ENCODE results near the gene POLR2H.

Gene POLR2H

GRCh38 chr3:184352149-184352785 is 9.2 kb upstream of the POLR2H start:
- no peak for DNase-seq (ENCODE audit: low read depth in 1 of 2, low spot score in 1 of 2)

DNA sequence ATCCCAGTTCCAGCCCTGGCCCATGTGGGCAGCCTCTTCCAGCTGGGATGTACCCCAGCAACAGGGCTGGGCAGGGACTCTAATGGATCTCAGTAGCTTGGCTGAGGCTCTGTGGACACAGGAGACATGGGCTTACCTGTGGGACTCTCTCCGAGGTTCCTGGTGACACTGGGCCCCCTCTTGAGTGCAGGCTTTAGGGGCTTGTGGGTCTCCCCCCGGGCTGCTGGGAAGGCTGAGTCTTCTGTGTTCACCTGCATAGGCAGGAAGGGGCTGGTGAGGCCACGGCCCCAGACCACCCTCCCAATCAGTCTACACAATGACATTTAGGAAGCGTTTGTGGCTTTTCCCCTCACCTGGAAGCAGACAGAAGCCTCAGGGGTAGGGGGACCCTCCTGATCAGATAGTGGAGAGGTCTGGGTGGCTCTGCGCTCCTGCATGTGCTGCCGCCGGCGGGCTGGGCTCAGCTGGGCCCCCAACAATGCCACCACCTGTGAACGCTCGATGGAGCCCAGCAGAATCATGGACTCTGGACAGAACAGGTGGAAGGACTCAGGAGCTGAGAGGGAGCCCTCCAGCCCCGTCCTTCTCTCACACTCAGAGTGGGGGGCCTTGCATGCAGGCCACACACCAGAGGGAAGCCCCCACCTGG is 8.5 kb upstream of the POLR2H start:
- DNase-seq (ENCODE audit: low read depth in 1 of 2, low spot score in 1 of 2), result no peak

DNA sequence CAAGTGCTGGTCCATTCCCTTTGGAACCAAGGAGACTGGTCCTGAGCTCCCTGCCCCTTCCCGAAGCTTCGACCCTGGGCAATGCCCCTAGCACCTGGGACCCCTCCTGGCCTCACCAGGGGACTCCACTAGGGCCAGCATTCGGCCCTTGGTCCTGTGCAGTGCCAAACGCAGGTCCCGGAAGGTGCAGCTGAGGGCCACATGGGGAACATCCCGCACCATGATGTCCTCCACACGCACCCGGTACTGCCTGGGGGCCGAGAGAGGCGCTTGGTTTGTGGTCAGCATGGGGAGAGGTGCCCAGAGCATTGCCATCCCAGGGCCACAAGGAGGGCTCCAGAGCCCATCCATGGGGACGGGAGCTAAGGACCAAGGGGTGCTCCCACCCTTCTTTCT is 8.0 kb upstream of the POLR2H start:
- no peak for DNase-seq (ENCODE audit: low read depth in 1 of 2, low spot score in 1 of 2)

DNA sequence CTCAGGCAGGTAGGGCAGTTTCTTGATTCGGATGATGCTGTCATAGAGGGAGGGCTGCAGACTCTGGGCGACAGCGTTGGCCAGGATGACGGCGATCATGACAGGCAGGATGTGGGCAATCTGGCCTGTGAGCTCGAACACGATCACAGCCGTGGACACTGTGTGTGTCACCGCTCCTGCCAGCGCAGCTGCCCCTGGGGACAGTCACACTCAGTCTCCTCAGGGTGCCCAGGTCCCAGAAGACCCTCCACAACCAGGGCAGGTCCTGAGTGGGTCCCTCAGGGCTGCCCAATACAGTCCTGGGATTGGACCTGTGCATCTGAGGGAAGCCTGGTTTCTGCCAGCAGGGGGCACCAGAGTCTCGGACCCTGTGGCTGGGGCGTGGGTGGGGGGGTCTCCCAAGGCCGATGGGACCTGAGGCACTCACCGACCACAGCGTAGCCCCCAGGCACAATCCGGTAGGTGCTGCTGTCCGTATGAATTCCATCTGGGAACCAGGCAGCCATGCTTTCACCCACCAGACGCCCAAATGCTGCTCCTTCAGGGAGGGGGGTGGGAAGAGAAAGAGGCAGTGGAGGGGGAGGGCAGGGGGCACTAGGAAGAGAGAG is 7.3 kb upstream of the POLR2H start:
- peak; percentile 32 to 55 for DNase-seq (ENCODE audit: low read depth in 1 of 2, low spot score in 1 of 2)

DNA sequence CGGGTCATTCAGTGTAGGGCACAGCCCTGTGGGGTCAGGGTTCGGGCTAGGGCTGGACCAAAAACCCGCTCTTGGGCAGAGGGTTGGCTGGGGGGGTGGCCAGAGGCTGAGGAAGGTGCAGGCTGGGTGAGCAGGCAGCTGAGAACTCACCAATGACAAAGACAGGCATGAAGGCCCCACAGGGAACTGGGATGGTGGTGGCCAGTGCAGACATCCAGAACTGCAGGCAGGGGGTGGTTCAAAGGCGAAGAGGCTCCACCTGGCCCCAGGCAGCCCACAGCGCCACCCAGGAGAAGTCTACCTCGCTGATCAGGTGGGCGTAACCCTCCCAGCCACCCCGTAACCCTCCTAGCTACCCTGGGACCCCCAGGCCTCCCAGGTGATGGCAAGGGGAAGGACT is 6.8 kb upstream of the POLR2H start:
- DNase-seq (ENCODE audit: low read depth in 1 of 2, low spot score in 1 of 2), result no peak

DNA sequence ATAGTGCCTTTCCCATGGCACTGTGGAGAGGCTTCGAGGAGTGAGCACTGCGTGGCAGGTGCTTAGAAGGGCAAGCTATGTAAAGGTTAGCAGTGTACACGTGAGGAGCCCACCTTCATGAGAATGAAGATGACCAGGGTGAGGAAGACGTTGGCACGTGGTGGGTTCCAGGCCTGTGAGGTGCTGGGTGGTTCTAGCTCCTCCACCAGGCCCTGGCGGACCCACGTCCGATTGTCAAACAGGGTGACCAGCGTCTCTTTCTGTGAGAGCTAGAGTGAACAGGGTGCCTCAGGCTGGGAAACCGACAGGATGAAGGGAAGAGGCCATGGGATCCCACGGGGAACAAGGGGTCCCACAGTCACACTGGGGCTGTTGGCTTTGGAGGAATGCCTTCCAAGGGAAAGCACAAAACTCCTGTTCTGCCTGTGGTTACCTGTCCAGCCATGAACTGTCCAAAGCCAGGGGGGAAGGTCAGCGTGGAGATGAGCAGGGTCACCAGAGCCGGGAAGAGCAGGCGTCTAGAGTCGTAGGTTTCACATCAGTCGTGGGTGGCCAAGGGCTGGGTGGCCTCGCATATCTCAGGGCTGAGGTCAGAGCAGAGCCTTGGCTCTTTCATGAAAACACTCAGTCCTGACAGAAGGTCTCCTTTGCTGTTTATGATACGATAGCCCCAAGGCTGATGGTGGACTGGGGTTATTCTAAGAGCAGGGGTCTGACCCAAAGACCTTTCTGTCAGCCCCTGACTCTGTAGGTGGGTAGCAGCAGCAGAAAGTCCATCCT is 6.1 kb upstream of the POLR2H start:
- no peak for DNase-seq (ENCODE audit: low read depth in 1 of 2, low spot score in 1 of 2)

DNA sequence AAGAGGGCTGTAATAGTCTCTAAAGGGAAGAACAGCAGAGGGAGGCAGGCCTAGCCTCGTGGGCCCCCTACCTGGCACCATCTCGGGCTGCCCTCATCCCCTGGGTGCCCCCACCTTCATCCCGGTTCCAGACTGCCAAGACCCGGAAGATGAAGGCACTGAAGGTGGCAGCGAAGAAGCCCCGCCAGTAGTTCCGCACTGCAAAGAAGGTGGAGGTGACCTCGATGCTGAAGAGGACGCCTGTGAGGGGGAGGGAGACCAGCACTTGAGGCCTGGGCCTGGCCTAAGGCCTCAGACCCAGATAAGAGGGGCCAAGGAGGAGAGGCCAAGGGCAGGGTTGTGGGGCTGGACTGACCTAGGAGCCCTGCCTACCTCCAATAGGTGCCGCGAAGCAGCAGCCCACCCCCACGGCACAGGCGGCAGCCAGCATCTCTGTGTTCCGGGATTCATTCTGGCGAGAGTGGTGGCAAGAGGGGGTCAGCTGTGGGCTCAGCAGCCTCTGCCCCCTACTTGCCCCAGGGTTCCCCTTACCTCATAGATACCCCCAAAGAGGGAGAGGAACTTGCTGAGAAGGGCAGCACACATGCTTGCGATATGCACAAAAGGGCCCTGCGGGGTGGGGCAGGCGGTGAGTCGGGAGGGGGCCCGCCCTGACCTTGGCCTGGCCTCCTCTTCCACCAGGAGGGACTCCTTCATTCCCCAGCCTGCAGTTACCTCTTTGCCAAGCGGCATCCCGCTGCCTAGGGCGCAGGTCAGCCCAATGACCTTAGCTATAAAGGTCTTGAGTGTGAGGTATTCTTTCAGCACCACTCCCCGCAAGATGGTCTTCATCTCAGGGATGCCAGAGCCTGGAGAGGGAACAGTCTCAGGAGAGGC is 4.0 kb upstream of the POLR2H start:
- DNase-seq (ENCODE audit: low read depth in 1 of 2, low spot score in 1 of 2), result no peak

- no peak for DNase-seq (ENCODE audit: low read depth in 1 of 2, low spot score in 1 of 2)
These were observed 3.3 kb upstream of the POLR2H start for GRCh38 chr3:184358124-184358767.

DNA sequence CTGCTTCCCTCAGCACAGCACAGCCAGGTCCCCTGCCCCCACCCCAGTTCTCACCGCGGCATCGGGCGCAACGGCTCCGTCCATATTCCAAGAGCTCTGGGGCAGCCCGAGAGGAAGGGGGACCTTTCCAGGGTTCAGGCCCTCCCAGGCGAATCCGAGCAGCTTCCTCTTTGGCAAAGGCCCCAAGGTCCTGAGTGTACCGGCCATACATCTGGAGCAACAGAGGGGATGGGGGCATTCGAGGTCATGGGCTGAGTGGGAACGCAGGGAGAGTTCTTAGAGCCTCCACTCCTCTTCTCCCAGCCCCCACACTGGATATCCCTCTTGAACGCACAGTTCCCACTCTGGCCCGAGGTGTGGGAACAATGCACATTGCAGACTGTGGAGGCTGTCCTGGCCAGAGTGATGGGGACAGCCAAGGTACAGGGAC is 2.6 kb upstream of the POLR2H start:
- DNase-seq (ENCODE audit: low read depth in 1 of 2, low spot score in 1 of 2), result no peak

- no peak for DNase-seq (ENCODE audit: low read depth in 1 of 2, low spot score in 1 of 2)
These were observed 1.9 kb upstream of the POLR2H start for GRCh38 chr3:184359610-184360009.

GRCh38 chr3:184360070-184360928 is 1.2 kb upstream of the POLR2H start:
- DNase-seq (ENCODE audit: low read depth in 1 of 2, low spot score in 1 of 2), result no peak

DNA sequence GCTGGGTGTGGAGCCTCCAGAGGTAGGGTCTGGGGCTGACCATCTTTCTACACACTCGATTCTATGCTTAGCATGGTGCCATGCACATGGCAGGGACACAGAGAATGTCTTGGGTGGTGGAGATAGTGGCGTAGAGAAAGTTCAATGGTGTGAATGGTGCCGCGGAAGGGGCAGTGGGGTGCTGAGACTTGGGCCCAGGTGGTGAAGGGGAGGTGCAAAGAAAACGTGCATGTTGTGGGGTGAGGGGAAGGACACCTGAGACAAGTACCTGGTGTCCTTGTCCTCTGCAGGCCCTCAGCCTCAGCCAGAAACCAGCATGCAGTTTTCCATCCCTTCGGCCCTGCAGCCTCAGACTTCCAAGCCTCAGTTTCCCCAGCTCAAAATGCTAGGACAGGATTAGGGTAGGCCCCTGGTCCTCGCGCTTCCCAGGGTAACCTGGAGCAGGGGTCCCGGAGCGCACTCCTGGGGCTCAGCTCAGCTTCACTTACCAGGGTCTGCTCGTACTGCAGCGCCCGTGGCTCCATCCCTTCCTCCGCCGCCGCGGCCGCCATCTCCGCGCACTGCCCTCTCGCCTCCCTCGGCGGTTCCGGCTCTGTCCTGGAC is 480 bp upstream of the POLR2H start:
- DNase-seq (ENCODE audit: low read depth in 1 of 2, low spot score in 1 of 2), result no peak

DNA sequence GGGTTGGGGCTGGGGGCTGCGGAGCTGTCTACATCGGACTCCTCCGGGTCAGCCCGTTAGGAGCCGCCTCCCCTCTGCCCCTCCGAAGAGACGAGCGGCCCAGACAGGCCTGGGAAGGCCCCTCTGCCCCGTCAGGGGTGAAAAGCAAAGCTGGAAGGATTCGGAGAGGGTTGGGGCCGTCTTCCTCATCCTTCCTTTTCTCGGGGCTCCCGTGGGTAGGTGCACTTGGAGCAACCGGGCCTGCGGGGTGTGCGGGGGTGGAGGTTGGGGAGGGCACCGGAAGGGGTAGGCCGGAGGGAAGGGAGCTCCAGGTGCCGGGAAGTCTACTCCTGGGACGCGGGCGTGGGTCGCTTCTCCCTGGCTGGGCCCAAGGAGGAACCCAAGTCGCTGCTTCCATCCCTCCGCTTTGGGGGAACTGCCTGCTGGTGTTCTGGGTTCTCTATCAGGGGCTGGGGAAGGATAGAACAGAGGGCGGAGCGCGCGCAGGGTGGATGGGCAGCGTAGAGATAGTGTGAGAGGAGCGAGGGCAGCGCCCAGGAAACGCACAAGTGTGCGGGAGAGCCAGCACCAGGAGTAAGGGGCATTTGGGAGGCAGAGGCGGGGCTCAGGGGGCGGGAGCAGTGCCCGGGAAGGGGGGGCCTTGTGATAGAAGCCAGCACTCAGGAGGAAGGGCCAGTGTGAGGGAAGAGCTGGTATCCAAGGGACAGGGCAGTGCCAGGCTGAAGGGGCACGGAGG is 590 bp downstream of the POLR2H start:
- DNase-seq (ENCODE audit: low read depth in 1 of 2, low spot score in 1 of 2), result peak in 1 of 2 donors; percentile 35

DNA sequence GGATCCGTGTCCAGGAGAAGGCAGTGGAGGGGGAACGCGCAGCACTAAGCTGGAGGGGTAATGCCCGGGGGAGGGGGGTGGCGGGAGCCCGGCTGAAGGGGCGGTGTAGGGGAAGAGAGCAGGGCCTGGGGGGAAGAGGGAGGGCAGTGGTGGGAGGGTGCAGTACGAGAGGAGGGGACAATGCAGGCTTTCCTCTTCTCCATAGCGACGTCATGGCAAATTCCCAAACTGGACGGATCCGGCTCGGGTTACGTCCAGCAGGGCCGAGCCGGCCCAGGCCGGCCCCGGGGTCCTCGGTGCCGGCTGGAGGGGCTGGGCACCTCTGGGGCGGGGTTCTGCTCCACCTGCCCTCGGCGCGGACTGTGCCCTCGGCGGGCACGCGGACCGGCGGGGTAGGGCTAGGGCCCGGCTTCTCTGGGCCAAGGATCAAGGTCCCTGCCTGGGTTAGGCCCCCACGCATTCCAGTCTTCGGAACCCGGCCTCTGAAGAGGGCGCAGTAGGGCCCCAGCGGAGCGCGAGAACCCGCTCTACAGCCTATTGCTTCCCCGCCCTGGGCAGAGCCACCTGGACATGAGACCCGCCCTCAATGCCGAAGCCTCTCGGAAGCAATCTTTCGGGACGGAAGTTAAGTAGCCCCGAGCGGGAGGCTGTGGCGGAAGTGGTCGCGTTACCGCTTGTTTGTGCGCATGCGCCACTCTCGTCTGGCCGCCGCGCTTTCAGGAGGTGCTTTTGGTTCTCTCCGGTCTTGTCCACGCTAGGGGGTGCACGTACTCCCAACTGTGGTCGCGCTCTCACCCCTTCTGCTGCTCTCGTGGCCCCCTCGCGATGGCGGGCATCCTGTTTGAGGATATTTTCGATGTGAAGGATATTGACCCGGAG is 1.4 kb downstream of the POLR2H start:
- DNase-seq (ENCODE audit: low read depth in 1 of 2, low spot score in 1 of 2), result peak; percentile 86

GRCh38 chr3:184366619-184367289 is 5.2 kb downstream of the POLR2H start:
- DNase-seq (ENCODE audit: low read depth in 1 of 2, low spot score in 1 of 2), result no peak

- DNase-seq (ENCODE audit: low read depth in 1 of 2, low spot score in 1 of 2), result no peak
These were observed 6.6 kb downstream of the POLR2H start for GRCh38 chr3:184368116-184368515.

Data from stimulated activated CD4-positive, alpha-beta T cell treated with anti-CD3 and anti-CD28 coated beads, Interleukin-15, amount 100 ng/mL, for 1 hour (primary cell).